GM18519 (cell line): ENCODE measurements around the gene RIMBP3C.
"Not testable (repeated sequence)": the region's sequence is repeated elsewhere in the genome, so short reads cannot be mapped to it uniquely, and the experiment has no call there.

Experiments used
- ATAC-seq: cut with Tn5 transposase; IDR thresholded peaks from one replicate; pipeline ENCODE4 v1.9.1; 2021; ENCODE audit warnings: mild to moderate bottlenecking, moderate library complexity; ENCODE audit not compliant: unreplicated experiment, low FRiP score

Gene RIMBP3C

DNA sequence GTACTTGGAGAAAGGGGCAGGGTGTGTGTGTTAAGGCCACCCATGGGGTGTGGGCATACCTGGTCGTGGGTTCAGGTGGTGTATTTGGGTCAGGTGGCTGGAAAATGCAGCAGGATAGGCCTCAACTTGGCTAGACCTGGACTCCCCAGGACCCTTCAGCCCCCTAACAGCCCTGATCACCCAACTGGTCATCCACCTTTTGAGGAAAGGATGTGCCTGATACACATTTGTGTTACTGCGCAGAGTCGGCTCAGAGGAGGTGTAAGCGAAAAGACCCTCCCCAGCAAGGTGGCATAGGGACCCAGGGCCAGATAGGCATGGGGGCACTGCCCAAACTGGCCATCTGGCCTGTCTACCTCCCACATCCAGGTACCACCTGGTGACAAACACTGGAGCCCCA, at the start of gene RIMBP3C:
RIMBP3C (minus strand) TSS at position 101 of the 400 bp plus-strand sequence. CDS start 485 bp downstream, outside the sequence.
- ATAC-seq: not testable (repeated sequence)

DNA sequence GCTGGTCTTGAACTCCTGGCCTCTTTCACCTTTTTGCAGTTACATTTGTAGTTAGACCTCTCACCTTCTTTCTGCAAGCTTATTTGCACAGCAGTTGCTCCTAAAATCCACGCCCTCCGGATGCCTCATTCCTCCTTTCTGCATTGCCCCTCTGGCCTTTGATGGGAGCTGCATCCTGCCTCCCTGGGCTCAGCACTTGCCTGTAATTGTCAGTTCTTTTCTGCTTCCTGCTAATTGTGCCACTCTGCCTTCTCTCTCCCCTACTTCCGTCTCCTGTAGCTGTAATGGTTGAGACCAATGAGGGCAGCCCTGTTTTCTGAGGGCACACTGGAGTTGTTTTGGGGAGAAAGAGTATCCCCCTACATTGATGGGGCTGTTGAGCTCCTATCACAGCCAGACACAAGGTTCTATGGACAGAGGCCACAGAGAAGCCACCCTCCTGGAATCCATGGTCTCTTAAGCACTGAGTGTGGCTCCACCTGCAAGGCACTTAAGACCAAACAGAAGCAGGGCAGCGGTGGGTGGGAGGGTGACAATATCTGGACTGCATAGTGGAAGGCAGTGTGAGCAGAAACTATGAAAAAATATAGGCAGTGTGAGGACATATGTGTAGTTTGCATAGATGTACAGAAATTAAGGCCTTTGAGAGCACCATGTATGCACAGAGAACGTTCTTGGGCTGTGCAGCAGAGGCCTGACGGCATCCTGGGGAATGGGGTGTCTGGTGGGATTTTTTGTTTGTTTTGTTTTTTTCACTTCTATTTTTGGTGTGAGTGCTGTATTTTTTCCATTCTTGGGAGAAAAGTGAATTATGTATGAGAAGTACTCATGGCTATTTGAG, 48.0 kb upstream of the RIMBP3C start:
- ATAC-seq: no peak

DNA sequence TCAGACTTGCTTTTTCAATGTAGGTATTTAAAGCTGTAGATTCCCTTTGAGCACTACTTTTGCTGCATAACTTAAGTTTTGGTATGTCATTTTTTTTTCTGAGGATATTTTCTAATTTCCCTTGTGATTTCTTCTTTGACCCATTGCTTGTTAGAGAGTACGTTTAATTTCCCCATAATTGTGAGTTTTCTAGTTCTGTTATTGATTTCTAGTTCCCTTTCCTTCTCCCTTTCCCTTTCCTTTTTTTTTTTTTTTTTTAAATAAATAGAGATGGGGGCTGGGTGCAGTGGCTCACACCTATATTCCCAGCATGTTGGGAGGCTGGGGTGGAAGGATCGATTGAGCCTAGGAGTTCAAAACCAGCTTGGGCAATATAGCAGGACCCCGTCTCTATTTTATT, 47.0 kb upstream of the RIMBP3C start:
- no peak for ATAC-seq

GRCh38 chr22:21596356-21597135, 45.3 kb upstream of the RIMBP3C start:
- not testable (repeated sequence) for ATAC-seq

GRCh38 chr22:21594865-21595452, 43.7 kb upstream of the RIMBP3C start:
- no peak for ATAC-seq

- ATAC-seq: no peak
These were observed 42.4 kb upstream of the RIMBP3C start for GRCh38 chr22:21593406-21594232.

- no peak for ATAC-seq
These were observed 41.2 kb upstream of the RIMBP3C start for GRCh38 chr22:21592422-21592821.

DNA sequence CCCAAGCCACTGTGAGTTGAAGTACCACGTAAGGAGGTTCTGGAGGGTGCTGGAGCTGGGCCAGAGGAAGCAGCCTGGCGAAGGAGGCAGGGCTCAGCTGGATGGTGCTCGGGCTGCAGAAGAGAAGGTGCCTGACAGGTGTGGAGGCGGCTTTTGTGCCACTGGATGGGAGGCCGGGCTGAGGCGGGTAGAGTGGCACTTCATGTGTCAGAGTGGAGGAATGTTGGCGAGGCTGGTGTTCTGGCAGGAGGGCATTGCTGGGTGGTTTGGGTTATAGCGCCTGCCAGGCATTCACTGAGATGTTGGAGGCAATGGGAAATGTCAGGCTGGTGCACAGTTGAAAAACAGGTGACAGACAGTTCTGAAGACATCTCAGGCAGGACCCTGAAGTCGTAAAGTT, 40.4 kb upstream of the RIMBP3C start:
- ATAC-seq: no peak

DNA sequence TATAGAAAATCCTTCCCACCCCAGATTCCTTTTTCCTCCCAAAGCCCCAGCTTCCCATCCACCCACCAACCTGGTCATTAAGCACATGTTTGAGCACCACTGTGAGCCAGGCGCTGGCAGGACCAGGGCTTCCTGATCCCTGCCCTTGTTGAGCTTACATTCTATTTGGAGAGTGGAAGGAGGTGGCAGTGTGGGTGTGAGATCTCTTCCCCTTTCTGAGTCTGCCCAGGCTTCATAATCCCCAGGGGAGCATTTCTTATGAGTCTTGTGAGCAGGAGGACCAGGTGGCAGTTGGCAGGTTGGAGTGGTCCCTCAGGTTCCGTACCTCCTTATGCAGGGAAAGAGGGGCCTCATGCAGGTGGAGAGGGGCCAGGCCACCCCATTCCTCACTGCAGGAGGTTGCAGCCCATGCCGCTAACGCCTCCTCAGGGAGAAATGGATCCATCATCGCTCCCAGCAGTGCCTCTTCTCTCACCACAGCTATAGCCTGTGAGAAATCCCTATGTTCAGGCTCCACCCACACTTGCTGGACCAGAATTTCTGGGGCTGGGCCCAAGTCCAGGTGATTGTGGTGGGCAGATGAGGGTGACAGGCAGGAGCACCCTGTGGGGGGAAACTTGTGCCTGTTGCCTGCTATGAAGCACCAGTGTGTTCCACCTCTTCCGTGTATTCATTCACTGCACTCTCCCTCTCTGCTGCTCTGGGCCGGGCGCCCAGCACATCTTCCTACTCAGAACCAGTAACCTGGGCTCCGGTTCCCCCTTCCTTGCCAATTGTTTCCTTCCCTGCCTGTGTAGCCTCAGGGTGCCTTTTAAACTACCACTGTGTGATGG, 39.8 kb upstream of the RIMBP3C start:
- ATAC-seq: no peak

DNA sequence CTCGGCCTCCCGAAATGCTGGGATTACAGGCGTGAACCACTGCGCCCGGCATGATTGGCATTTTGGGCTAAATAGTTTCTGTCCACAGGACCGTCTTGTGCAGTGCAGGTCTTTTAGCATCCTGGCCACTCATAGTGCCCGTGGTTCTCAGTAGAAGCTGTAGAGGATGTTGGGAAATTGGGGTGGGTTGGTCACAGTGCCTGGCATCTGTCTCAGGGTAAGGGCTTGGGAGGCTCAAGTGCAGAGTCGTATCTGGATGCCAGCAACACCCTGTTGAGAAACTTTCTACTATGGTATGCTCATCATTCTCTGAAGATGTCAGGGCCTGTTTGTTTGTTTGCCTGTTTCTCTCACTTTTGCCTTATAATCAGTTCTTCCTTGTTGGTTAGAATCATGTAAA, 38.1 kb upstream of the RIMBP3C start:
- ATAC-seq: no peak

GRCh38 chr22:21587803-21588611, 36.7 kb upstream of the RIMBP3C start:
- no peak for ATAC-seq

- no peak for ATAC-seq
These were observed 34.1 kb upstream of the RIMBP3C start for GRCh38 chr22:21585389-21585788.

DNA sequence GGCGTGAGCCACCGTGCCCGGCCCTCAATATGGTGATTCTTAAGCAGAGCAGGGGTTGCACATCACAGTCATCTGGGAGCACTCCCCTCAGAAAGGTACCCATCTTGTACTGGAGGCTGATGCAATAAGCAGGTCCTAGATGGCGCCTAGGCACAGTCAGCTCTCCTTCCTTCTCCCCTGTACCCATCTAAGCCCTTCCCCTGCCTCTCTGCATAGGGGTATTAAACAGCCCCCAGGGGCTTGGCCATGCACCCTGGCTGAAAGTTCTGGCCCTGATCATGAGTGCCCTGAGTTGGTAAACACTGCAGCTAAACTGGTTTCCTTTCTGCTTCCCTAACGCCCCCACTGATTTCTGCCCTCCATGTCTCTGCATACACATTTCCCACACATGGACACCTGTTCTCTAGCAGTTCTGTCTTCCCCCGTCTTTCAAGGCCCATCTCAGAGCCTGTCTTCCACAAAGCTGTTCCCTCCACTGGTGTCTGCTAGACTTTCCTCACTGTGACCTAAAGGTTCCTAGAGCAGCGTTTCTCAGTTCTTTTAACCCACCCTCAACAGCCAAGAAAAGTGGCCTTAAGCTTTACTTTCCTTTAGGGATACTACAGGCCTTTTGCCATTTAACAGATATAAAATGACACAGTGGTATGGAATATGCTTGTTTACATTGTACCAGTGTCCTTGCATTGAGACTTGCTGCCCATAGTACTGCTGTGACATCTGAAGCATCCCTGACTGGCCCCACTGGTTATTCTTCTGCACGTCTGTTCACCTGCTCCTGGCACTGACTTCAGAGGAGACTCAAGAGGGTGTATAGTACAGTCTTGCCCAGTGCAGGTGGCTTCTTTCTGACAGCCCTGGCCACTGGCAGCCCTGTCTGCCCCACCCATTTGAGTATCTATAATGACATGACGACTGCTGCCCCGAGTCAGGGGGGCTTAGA, 31.8 kb upstream of the RIMBP3C start:
- ATAC-seq: no peak

DNA sequence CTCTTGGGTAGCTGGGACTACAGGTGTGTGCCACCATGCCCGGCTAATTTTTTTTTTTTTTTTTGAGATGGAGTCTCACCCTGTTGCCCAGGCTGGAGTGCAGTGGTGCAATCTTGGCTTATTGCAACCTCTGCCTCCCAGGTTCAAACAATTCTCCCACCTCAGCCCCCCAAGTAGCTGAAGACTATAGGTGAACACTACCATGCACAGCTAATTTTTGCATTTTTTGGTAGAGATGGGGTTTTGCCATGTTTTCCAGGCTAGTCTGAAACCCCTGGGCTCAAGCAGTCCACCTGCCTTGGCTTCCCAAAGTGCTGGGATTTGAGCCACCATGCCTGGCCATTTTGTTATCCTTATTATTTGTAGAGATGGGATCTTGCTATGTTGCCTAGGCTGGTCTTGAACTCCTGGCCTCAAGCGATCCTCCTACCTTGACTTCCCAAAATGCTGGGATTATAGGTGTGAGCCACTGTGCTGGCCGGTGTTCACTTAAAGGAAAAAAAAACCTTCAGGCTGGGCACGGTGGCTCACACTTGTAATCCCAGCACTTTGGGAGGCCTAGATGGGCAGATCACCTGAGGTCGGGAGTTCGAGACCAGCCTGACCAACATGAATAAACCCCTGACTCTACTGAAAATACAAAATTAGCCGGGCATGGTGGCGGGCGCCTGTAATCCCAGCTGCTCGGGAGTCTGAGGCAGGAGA, 29.9 kb upstream of the RIMBP3C start:
- ATAC-seq: not testable (repeated sequence)

DNA sequence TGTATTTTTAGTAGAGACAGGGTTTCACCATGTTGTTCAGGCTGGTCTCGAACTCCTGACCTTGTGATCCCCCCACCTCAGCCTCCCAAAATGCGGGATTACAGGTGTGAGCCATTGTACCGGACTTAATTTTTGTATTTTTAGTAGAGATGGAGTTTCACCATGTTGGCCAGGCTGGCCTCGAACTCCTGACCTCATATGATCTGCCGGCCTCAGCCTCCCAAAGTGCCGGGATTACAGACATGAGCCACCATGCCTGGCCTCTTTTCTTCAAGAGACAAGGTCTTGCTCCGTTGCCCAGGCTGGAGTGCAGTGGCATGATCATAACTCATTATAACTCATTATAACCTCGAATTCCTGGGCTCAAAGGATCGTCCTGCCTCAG, 29.4 kb upstream of the RIMBP3C start:
- not testable (repeated sequence) for ATAC-seq

- no peak for ATAC-seq
These were observed 28.2 kb upstream of the RIMBP3C start for GRCh38 chr22:21579474-21579851.
